Pancreas (tissue), 10 donors: ENCODE data around the gene BMF. TPM values are rescaled to one million over a fixed set of nuclear protein-coding genes. Genes with fewer than 3 reads are reported as not detected.

ENCODE experiments used
- ATAC-seq, 4 donors: fragments of 200-7000 bp; cut with Tn5 transposase; one replicate each; pipeline versions ENCODE4 v1.8.0 to v1.9.1; 2020; ENCODE audit warnings: mild to moderate bottlenecking in 4 of 4, moderate library complexity in 4 of 4
- DNase-seq, 6 donors: peaks; one replicate each; pipeline ENCODE4 v3.0.0-alpha.2; 2020
- FAIRE-seq: peaks from 2 replicates; lab custom pipeline; 2012; peaks lifted over from hg19 to GRCh38; lab: Jason Lieb, UNC
- H3K27ac ChIP-seq, 4 donors: fragments of 200-600 bp; sonication (generic); 1 replicate in 3 of 4; 2 replicates in 1 of 4; pipeline versions ENCODE4 v1.5.0 to v1.8.0; 2020
- H3K27me3 ChIP-seq, 4 donors: fragments of 200-600 bp; one replicate each; pipeline ENCODE4 v1.8.0; 2021
- H3K36me3 ChIP-seq, 3 donors: fragments of 200-600 bp; sonication (generic) in 1 of 3; one replicate each; pipeline versions ENCODE4 v1.5.0 to v1.8.0; 2020 to 2021
- H3K4me1 ChIP-seq, 3 donors: fragments of 200-600 bp; one replicate each; pipeline ENCODE4 v1.8.0; 2021
- H3K4me3 ChIP-seq, 4 donors: fragments of 200-600 bp; sonication (generic) in 2 of 4; one replicate each; pipeline versions ENCODE4 v1.5.0 to v1.8.0; 2020 to 2021
- H3K9me3 ChIP-seq, 4 donors: fragments of 200-600 bp; one replicate each; pipeline ENCODE4 v1.8.0; 2021
- CTCF ChIP-seq, 4 donors: fragments of 200-600 bp; sonication (generic) in 3 of 4; IDR thresholded peaks; one replicate each; pipeline versions ENCODE4 v1.5.0 to v1.8.0; 2021; ENCODE audit warnings: antibody characterized with exemption in 4 of 4
- WGBS, 2 donors: extraction: QIAGEN DNeasy Blood & Tissue Kit; methylation state at CpG; one replicate each; pipeline ENCODE4 v1.1.7; 2013; 5-methylcytosine and 5-hydroxymethylcytosine counted together
- intact Hi-C, 3 donors: fragments of 100-400 bp; cut with DNase I; formaldehyde crosslinking; loops; one replicate each; pipeline versions ENCODE4 v1.11.1 to v1.14.2; 2022
- polyA plus RNA-seq, 2 donors: library from polyadenylated mRNA; stranded (reverse); fragments of 200-250 nt; gene quantifications; one replicate each; pipeline ENCODE4 v1.2.3, GENCODE V29; 2013
- total RNA-seq, 6 donors: library from RNA; stranded (reverse); fragmentation: NEBNext Ultra II Directional in 4 of 6; extraction: Animal tissue kit (Norgen Biotek cat#: 25700) in 4 of 6; gene quantifications; one replicate each; pipeline versions ENCODE4 v1.2.1 to v1.2.4, GENCODE V29; 2021 to 2023
- donor health status: healthy with polysubstance abuse.
- donor health status: DM: no; HTN: no; CAD: no; lungs with moderate emphysema.
- donor health status: DM: no; HTN: no; CAD: no.
- donor health status: control.
- donor health status: control.
- donor health status: Bipolar disorder and iron deficiency.
- donor health status: DM: yes; HTN: yes; CAD: no.
- donor health status: DM: no; HTN: no; CAD: no.
- donor health status: DM: no; HTN: no; CAD: no.
- donor health status: DM: yes; HTN: yes; CAD: no.

The BMF gene
- total and polyA plus RNA-seq, 8 donors = 4.1 to 25.9 (median 6.1) TPM

GRCh38 chr15:40044717-40045571 is 63.7 kb downstream of the BMF start:
- no peaks in the 10 kb centered on the region for H3K36me3 ChIP-seq
- H3K4me3 ChIP-seq = peak overlapping the region in 1 of 4 donors; percentile 16
- TF ChIP-seq CTCF (IDR thresholded peaks at IDR 0.05) = peak; percentile 67 to 87 (median 74)
- H3K9me3 ChIP-seq = no peaks in the 10 kb centered on the region
- FAIRE-seq (no peak), DNase-seq (peak; percentile 76 to 93 (median 84)), ATAC-seq (peak; percentile 93 to 97 (median 94))
- no peaks in the 10 kb centered on the region for H3K27me3 ChIP-seq
- 2 to 3% methylated on average over 22 of the region's 22 CpGs for WGBS, 2 donors
- no peak overlapping the region for H3K27ac ChIP-seq
- H3K4me1 ChIP-seq = peaks cover 0 to 26% (median 0%) of the 10 kb centered on the region in 3 donors
- intact Hi-C loops = loop anchor here in 2 of 3 donors (5.0 kb wide), 3 partner anchors 57 to 227 kb away; no protein-coding TSS in a partner anchor

- no peak for ATAC-seq
- H3K4me1 ChIP-seq = peaks cover 0 to 28% (median 0%) of the 10 kb centered on the region in 3 donors
- H3K9me3 ChIP-seq = no peaks in the 10 kb centered on the region
- H3K4me3 ChIP-seq = no peak overlapping the region
- intact Hi-C loops = loop anchor here in 1 of 3 donors (5.0 kb wide), 1 partner anchor 68 kb away; no protein-coding TSS in a partner anchor
- no peak for FAIRE-seq
- WGBS, 2 donors = 73 to 78% methylated on average over 10 of the region's 10 CpGs
- no peak overlapping the region for H3K27ac ChIP-seq
- no peaks in the 10 kb centered on the region for H3K36me3 ChIP-seq
- H3K27me3 ChIP-seq = no peaks in the 10 kb centered on the region
- TF ChIP-seq CTCF (IDR thresholded peaks at IDR 0.05) = no peak
- DNase-seq = peak in 1 of 6 donors; percentile 14
Measured at GRCh38 chr15:40043927-40044716, 64.6 kb downstream of the BMF start.

DNA sequence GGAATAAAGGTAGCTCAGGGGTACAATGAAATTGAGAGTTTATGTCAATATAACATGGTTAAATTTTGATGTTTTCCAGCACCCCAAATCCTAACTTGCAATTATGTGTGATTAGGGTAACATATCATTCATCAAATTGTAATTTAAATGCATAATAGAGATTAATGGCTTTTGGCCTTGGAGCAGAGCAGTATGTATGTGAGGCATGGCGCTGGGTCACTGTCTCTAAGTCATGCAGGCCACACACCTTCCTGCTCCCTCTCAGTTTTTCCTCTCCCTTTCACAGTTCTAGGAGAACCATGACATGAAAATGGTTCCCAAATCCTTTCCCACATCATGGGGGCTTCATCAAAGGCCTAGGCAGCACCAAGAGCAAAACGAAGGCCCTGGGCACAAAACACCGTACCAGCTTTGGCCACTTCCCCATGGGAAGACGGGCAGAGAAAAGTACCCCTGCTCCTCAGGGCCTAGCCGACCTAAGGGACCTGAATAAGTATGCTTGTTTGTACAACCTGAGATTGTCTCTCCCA is 65.8 kb downstream of the BMF start:
- Histone ChIP-seq H3K27ac (no peak overlapping the region), H3K4me3 (no peak overlapping the region), H3K9me3 (no peaks in the 10 kb centered on the region), H3K4me1 (peaks cover 0 to 27% (median 1%) of the 10 kb centered on the region in 3 donors), H3K36me3 (no peaks in the 10 kb centered on the region), H3K27me3 (no peaks in the 10 kb centered on the region)
- WGBS, 2 donors = 82 to 88% methylated on average over 5 of the region's 5 CpGs
- FAIRE-seq (no peak), ATAC-seq (no peak), DNase-seq (no peak)
- TF ChIP-seq CTCF (IDR thresholded peaks at IDR 0.05) = no peak
- intact Hi-C loops = loop anchor here in 1 of 3 donors (5.0 kb wide), 1 partner anchor 69 kb away; no protein-coding TSS in a partner anchor

DNA sequence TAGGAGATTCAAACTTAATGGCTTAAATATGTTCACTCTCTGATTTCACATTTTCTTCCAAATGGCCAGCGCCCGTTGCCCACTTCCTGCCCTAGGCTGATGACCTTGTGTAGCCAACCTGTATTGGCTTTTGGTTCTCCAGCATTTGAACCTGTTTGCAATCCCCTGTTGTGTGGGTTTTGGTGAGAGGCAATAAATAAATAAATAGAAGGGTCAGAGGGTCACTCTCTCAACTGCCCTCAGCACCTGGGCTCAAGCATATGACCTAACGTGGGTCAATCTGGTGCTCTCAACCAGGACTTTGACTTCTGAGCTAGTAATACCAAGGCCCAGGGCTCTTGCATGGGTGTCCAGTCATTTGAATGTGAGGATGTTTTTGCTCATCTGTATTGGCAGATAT is 67.9 kb downstream of the BMF start:
- no peak overlapping the region for H3K4me3 ChIP-seq
- peaks cover 0 to 21% (median 6%) of the 10 kb centered on the region in 3 donors for H3K4me1 ChIP-seq
- DNase-seq = no peak
- TF ChIP-seq CTCF (IDR thresholded peaks at IDR 0.05) = no peak
- no peaks in the 10 kb centered on the region for H3K27me3 ChIP-seq
- intact Hi-C loops = loop anchor here in 1 of 3 donors (5.0 kb wide), 1 partner anchor 72 kb away; no protein-coding TSS in a partner anchor
- no peak for FAIRE-seq
- peaks cover 0 to 11% (median 10%) of the 10 kb centered on the region in 3 donors for H3K36me3 ChIP-seq
- H3K27ac ChIP-seq = no peak overlapping the region
- WGBS, 2 donors = 74 to 86% methylated on average over 3 of the region's 3 CpGs
- no peak for ATAC-seq
- no peaks in the 10 kb centered on the region for H3K9me3 ChIP-seq
